Measurements from ENCODE around the gene FMNL2.
A peak's percentile ranks its signal among the peaks of the same experiment; 100 is the strongest.
"Not testable (repeated sequence)": the region's sequence is repeated elsewhere in the genome, so short reads cannot be mapped to it uniquely, and the experiment has no call there.

The FMNL2 gene

DNA sequence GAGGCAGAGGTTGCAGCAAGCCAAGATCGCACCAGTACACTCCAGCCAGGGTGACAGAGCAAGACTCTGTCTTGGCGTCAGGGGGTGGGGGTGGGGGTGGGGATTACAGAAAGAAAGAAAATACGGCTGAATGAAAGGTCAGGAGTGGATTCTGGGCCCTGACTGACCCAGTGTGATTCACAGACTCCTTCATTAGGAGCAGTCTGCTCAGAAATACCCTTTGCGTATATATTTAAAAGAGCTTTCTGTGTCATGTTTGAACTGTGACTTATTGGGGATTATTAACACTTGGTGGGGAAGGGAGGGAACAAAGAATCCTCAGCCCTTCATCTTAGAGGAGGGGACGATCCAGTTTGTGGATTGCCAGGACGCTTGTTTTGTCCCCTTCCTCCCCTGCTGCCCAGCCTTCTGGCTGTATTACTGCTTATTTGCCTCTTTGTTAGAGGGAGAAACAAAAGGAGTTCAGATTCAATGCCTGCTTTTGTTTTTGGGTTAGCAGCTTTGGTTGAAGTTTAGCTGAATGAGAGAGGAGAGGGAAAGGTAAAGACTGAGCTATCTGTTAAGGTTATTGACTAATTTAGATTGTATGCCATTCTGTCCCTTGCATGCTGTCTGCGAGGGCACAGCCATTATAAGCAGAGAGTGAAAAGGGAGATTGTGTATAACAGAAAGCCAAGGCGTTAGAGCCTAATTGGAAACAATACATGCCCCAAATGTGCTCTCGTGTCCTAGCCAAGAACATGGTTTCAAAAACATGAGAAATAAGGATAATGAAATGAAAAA, 118.3 kb downstream of the FMNL2 start:
- no peak for DNase-seq

DNA sequence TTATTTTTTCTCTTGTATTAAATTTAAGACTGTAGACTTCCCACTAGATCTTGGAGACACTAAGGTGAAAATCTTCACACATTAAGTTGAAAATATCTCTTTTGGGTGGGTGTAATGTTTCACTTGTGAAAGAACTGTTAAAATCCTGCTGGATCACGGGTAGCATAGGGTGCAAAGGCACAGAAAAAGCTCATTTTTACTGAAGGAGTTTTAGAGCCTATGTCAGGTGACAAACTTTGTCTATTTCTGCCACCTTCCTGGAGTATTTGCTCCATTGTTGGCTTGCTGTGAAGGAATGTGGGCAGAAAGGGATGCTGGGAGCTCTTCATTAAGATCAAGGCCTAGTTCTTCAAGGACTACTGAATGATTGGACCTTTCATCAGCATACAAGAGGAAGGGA, 119.4 kb downstream of the FMNL2 start:
- DNase-seq, result no peak

DNA sequence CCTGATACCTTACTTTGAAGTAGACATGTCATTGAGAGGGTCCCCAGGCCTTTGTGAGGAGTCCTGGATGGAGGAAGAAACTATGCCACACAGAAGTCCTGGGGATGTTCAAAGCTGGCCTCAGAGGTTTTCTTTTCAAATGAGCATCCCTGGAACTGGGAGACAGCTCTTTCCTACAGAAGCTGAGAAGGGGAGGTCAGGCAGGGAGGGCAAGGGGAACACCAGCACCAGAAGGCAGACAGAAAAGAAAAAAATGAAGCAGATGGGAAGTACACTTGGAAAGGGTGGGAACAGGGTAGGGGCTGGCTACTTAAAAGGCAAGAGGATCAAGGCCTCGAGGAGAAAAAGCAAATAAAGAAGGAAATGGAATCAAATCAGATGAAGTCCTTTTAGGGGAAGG, 120.0 kb downstream of the FMNL2 start:
- no peak for DNase-seq

DNA sequence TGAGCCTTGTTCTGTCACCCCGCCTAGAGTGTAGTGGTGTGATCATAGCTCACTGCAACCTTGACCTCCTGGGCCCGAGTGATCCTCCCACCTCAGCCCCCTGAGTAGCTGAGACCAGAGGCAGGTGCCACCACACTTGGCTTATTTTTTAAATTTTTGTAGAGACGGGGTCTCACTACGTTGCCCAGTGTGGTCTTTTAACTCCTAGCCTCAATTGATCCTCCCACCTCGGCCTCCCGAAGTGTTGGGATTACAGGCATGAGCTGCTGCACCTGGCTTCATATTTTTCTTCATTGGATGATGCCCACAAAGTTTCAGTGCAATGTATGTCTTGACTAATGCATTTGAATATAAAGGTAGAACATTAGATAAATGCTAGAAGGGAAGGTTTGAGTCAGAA, 120.8 kb downstream of the FMNL2 start:
- no peak for DNase-seq

DNA sequence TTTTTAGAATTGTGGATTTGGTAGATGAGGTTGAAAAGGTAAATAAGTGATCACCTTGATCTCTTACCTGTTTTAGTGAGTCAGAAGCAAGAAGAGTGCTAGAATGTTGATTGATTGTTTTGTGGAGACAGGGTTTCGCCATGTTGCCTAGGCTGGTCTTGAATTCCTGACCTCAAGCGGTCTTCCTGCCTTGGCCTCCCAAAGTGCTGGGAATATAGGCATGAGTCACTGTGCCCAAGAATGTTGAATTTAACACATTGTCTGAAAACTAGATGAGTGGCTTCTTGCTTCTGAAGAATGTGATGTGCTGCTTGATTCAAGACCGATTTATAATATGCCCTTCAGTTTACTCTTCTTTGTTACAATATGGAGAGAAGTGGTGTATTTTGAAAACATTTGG, 121.3 kb downstream of the FMNL2 start:
- DNase-seq, result no peak

DNA sequence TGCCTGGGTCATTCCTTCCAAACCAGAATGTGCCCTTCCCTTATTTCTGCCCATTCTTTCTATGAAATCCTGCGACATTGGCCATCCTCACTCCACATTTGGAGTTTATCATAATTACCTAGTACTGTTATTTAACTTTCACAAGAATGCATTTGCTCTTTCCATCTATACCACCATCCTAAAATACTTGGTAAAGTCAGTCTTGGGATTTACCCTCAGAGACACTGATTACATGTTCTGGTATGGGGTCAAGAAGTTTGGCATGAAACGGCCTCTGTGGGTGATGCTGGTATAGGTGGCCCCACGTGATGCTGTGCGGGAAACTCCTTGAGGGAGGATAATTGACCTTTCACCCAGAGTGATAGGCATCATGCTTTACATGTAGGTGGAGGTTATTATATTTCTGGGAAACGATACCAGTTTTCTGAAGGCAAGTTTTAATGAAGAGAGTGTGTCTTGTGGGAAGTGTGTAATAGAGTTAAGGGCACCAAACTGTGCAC, 123.5 kb downstream of the FMNL2 start:
- DNase-seq, result no peak

DNA sequence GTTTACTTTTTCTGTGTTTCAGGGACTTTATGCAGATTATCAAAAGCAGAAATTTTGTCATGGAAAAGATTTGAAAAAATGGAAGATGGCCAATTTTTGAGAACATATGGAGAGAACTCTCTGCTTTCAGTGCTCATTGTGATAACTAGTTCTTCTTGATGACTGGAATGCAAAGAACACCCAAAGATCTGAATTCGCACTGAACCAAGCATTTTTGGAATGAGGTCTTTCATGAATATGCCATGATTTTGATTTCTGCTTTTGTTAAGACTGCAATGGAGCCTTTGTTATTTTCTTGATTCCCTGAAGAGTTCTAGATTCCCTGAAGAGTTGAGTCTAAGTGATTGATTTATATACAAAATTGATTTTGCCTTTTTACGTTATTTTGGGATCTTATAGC, 124.1 kb downstream of the FMNL2 start:
- no peak for DNase-seq

DNA sequence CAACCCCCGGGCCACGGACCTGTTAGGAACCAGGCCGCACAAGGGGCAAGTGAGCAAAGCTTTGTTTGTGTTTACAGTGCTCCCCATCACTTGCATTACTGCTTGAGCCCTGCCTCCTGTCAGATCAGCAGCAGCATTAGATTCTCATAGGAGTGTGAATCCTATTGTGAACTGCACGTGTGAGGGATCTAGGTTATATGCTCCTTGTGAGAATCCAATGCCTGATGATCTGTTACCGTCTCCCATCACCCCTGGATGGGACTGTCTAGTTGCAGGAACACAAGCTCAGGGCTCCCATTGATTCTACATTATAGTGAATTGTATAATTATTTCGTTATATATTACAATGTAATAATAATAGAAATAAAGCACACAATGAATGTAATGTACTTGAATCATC, 125.6 kb downstream of the FMNL2 start:
- DNase-seq, result no peak

DNA sequence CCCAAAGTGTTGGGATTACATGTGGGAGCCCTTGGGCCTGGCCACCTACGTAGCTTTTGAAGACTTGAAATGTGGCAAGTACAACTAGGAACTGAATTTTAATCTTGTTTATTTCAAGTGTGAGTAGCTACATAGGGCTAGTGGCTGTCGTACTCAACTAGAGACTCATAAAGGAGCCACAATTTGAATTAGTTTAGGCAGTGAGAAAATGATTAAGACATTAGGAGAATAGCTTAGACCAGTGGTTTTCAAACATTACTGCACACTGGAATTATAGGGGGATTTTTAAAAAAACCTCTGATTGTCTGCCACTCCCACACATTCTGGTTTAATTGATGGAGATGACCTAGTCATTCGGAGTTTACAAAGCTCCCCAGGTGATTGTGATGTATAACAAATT, 127.1 kb downstream of the FMNL2 start:
- DNase-seq, result no peak

DNA sequence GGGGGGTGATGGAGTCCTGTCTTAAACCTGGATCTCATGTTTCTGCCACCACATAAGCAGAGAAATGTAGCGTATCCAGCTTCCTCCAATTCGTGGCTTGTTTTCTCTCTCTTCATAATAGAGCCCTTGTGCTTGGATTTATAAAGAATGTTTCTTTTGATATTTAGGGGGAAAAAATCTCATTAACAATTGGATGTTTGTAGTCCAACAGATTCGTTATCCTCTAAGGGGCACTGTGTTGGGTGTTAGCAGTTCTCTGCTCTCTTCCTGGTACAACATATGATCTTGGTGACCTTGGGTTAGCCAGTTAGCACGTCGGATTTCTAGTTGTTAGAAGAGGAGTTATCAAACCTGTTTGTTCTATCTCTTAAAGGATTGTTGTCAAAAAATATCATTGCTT, 127.8 kb downstream of the FMNL2 start:
- DNase-seq, result no peak

DNA sequence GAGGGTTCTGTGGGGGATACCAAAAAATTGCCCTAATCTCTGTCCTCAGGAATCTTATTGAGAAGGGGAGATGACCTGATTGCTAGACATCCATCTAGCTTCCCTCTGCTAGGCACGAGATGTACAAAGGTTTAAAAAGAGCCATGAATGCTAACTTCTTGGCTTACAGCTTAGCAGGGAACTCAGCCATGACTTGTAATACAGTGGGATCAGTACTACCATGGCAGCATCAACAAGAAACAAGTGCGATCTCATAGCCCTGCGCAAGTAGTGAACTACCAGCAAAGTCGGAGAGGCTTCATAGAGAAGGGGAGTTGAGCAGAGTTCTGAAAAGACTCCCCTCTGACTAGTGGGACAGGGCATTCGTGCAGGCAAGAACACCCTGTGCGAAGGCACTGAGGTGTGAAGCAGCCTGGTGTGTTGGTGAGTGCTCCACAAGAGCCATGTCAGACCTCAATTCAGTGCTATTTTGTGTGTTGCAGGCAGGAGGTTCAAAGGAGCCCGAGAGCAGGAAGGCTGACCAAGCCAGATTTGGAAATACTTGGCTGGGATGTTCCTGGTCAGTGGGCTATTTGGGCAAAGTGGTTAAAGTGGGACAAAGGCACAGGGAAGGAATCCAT, 130.0 kb downstream of the FMNL2 start:
- no peak for DNase-seq

DNA sequence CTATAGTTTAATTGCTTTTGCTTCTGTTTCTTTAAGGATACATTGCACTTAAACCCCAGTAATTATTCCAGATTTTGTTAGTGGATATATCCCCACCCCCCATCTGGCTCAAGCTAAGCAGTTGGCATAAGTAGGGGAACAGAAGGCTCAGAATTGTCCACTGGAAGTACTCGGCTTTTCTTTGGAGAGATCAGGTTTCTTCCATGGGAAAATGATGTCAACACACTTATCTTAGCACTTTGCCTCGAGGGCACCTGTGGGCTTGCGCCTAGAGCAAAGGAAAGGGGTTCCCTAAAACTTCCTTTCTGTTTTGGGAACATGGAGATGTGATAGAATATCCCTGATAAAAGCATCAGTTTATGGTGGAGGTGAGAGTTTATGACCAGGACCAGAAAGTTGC, 130.6 kb downstream of the FMNL2 start:
- no peak for DNase-seq

DNA sequence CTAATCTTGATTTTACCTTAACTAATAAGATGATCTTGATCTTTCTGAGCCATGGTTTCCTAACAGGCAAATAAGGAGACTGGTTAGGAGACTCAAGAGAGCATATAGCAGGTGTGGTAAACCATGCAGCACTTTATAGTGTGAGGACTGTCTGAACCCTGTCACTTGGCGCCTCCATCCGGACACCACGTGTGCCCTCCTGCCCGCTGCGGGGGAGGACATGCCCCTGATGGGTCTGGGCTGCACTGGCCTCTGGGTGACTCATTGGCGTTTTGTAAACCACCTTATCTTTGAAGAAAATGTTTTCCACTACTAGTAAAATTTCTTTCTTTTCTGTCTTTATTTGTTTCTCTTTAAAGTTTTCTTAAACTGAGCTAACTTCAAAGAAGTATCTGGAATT, 131.1 kb downstream of the FMNL2 start:
- DNase-seq, result no peak

DNA sequence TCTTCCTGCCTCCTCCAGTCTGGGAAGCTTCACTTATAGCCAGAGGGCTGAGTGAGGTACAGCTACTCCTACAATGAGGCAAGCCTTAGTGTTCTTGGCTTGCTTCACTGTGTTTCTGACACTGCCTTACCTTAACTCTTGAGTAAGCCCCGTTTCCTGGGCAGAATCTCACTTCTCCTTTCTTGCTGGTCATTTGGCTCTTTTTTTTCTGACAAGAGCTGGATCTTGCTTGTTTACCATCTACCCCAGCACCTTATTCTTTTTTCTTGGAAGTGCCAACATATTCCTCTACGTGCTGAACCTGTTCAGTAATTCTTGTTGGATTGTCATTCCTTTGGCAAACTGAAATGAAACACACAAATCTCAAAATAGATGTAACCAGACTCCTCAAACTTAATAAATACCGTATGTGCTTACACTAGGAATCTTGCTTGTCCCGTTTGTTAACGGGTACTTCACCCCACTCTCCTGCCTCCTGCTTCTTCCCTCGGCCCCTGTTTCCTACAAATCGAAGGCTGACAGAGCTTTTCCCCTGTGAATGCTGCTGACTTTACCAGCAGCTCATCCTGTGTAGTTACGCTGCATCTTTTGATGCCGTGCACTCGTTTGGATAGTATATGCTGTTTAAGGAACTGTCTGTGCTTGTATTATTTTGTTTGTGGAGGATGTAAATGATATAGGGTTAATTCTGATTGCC, 132.2 kb downstream of the FMNL2 start:
- peak in 1 of 2 donors; percentile 24 for DNase-seq

DNA sequence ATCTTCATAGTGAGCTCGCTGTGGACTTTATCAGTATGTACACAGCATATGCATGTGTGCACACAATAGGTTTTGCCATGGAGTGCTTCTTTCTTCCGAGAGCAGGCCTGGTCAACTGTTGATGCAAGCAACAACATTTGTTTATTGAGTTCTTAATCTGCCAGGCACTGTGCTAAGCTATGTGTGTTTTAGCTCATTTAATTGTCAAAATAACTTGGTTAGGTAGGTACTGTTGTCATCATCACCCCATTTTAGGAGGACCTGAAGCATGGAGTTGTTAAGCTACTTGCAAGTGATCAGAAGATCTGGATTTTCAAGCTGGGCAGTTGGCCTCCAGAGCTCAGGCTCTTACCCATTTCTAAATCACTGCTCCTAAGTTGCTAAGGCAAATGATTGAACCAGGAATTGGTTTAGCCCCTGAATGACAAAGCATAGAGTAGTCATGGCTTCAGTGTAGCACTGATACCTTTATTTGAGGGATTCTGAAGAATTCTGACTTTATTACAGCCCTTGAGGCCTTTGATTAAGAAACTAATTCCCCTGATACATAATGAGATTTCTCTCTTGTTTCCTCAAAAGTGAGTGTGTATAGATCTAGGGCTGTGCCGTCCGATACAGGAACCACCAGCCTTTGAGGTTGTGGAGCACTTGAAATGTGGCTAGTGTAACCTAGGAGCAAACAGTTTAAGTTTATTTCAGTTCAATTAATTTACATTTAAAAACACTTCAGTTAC, 132.9 kb downstream of the FMNL2 start:
- no peak for DNase-seq

DNA sequence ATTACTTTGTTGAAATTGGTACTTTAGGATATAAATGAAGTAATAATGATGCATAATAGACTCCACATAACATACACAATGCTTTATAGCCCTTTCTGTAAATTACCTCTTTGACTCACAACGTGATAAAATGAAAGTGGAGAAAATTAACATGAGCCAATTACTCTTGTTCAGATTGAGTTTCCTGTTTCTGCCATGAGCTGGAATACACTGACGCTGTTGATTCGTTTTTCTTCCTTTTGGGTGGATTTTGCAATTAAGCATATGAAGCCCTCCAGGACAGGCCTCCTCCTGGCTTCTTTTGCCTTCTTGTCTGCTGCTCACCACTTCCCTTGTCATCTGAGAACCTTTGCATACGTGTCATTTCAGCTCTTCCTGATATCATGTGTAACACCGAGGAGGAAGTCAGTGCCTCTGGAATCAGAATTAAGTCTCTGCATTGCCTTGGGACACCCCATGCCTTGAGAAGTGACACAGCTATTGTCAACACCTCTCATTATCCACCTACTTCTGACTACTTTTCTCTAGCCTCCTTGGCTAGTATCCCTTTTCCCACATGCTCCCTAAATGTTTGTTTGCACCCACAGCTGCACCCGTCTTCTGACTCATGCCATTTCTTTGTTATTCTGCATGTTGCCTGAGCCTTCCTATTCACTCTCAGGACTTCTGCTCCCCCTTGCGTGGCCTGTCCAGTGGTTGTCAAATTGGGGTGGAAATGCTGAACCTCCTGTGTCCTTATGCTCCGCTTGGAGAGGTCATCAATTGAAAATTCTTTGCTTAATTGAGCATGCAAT, 134.1 kb downstream of the FMNL2 start:
- DNase-seq, result peak in 1 of 2 donors; percentile 13

DNA sequence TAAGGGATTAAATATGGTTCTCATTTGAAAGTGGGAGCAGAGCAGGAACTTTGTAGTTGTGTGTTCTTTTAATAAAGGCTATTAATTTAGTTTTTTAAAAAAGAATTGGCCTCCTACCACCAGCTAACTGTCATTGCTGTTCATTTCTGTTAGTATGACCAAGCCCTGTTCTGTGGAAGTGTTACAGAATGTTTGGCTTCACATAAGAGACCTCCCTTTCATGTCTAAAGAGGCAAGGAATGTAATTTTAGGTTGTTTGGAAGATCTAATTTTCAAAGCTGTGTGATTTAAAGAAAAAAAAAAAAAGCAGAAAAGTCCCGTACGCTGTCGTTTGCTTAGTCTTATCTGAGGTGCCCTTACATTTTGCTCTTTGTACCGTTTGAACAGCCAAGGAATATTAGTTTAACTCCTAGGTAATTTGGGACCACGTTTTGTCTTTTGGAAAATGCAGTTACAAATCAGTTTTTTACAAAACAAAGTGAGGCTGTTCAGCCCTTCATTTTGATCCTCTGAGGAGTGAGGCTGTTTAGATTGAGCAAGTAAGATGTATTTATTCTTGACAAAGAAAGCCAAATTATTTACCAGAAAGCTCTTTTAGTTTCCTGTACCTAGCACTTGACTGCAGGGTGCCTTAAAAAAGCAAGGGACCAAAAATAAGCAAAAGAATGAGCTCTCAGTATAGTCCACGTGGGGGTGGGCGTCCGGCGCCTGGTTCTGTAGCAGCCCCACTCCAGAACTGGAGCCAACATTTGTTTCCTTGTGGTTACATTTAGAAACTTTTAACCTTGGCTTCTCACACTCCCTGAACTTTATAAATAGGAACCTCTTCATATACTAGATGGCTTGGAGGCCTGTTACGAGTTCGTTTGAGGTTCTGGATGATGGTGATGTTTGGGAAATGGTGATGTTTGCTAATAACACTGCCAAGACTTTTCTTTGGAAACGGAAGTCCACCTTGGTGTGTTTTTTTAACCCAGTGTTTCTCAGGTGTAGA, 136.2 kb downstream of the FMNL2 start:
- no peak for DNase-seq

DNA sequence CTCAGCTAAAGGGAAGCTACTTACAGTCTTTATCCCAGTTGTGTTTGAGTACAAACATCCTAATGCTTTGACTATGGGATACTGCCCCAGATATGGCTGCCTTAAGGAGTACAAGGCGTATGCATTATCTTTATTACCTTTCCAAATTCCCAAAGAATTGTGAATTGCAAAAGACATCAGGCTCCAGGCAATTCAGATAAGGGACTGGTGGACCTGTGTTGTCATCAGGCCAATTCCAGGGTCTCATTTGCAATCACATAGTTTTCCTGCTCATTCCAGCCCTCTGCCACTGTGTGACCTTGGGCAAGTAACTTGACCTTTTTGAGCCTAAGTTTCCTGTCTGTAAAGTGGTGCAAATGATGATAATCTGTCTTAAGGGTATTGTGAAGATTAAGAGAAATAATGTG, 137.5 kb downstream of the FMNL2 start:
- no peak for DNase-seq

DNA sequence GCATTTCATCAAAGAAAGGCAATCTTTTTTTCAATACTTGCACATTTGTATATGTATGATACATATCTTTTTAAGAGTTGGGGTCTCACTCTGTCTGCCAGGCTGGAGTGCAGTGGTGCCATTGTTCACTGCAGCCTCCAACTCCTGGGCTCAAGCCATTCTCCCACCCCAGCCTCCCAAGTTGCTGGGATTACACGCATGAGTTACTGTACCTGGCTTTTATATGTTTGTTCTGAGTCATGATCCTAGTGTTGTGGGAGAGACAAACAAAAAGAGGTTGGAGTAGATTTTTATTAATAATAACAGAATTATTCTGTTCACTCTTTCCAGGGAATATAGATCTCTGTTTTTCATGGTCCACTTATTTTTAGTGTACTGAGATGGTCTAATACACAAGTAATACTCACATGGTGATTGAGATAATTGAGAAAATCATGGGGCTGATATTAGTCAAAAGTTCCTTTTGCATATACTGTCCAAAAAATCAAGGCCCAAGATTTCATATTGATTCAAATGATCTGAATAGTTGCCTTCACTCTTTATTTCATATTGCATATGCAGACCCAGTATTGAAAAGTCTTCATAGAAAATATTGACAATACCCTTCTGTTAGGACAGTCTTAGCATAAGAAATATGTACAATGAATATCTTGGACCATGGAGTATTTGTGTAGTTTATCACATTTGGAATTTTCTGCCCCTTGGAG, 138.3 kb downstream of the FMNL2 start:
- DNase-seq, result no peak

DNA sequence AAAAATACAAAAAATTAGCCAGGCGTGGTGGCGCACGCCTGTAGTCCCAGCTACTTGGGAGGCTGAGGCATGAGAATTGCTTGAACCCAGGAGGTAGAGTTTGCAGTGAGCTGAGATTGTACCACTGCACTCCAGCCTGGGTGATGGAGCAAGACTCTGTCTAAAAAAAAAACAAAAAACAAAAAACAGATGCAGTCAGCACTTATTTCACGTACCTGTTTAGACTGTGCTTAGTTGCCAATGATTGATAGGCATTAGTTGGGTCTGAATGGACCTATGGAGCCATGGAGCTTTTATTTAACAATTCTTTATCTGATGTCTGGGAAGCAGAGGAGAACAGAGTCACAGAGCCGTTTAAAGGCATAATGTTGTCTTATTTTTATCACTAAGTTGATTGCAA, 139.5 kb downstream of the FMNL2 start:
- DNase-seq, result not testable (repeated sequence)
